Neuronal stem cell (in vitro differentiated cells): ENCODE data around the gene DIAPH2.

Source experiments
- DNase-seq: peaks from one replicate; pipeline ENCODE4 v3.0.0-alpha.2; 2013; ENCODE audit warnings: low spot score
- H2AFZ ChIP-seq: one replicate; pipeline ENCODE4 v1.6.1; 2013; ENCODE audit warnings: mild to moderate bottlenecking, low read length, inconsistent platforms
- H2AK5ac ChIP-seq: 2 replicates; pipeline ENCODE4 v1.6.1; 2013; ENCODE audit warnings: low read depth, mild to moderate bottlenecking, inconsistent platforms, low read length, moderate library complexity, mixed read lengths
- H2BK120ac ChIP-seq: 2 replicates; pipeline ENCODE4 v1.6.1; 2013; ENCODE audit warnings: low read depth, mild to moderate bottlenecking, inconsistent platforms, low read length, moderate library complexity, mixed read lengths
- H2BK12ac ChIP-seq: one replicate; pipeline ENCODE4 v1.6.1; 2013; ENCODE audit warnings: low read length, inconsistent platforms
- H2BK15ac ChIP-seq: 2 replicates; pipeline ENCODE4 v1.6.1; 2013; ENCODE audit warnings: mild to moderate bottlenecking, low read length, inconsistent platforms, mixed read lengths
- H2BK5ac ChIP-seq: one replicate; pipeline ENCODE4 v1.6.1; 2013; ENCODE audit warnings: inconsistent platforms, mild to moderate bottlenecking, low read length, moderate library complexity
- H3K14ac ChIP-seq: one replicate; pipeline ENCODE4 v1.6.1; 2013; ENCODE audit warnings: low read length, inconsistent platforms
- H3K18ac ChIP-seq: 2 replicates; pipeline ENCODE4 v1.6.1; 2013; ENCODE audit warnings: low read length, inconsistent platforms
- H3K23ac ChIP-seq: 2 replicates; pipeline ENCODE4 v1.6.1; 2013; ENCODE audit warnings: low read depth, mild to moderate bottlenecking, mixed read lengths, low read length, inconsistent platforms; ENCODE audit not compliant: poor library complexity
- H3K27ac ChIP-seq: replicated peaks from 3 replicates; pipeline ENCODE4 v1.5.1; 2013; ENCODE audit warnings: low read length, inconsistent platforms
- H3K27me3 ChIP-seq, 3 experiments: 2 replicates each; pipeline ENCODE4 v1.6.1; 2013; ENCODE audit warnings: low read length in 3 of 3, mild to moderate bottlenecking in 2 of 3, inconsistent platforms in 1 of 3, low read depth in 1 of 3, mixed read lengths in 1 of 3, moderate library complexity in 1 of 3; ENCODE audit not compliant: control insufficient read depth in 3 of 3, insufficient read depth in 3 of 3
- H3K36me3 ChIP-seq, 2 donors: replicated peaks in 1 of 2; 2 replicates each; pipeline ENCODE4 v1.6.1; 2013; ENCODE audit warnings: low read length in 2 of 2; ENCODE audit not compliant: control insufficient read depth in 2 of 2, insufficient read depth in 2 of 2
- H3K4ac ChIP-seq: 2 replicates; pipeline ENCODE4 v1.6.1; 2013; ENCODE audit warnings: inconsistent platforms, mild to moderate bottlenecking, low read length, moderate library complexity
- H3K4me1 ChIP-seq, 2 donors: 1 replicate in 1 of 2; 2 replicates in 1 of 2; pipeline ENCODE4 v1.6.1; 2013; ENCODE audit warnings: low read length in 2 of 2, low read depth in 1 of 2; ENCODE audit not compliant: control insufficient read depth in 2 of 2, insufficient read depth in 1 of 2
- H3K4me2 ChIP-seq: one replicate; pipeline ENCODE4 v1.6.1; 2013; ENCODE audit warnings: mild to moderate bottlenecking, low read length, inconsistent platforms; ENCODE audit not compliant: insufficient read depth, poor library complexity, severe bottlenecking
- H3K4me3 ChIP-seq, 2 donors: 2 replicates each; pipeline ENCODE4 v1.5.1; 2013; ENCODE audit warnings: low read length in 2 of 2, mild to moderate bottlenecking in 2 of 2, inconsistent platforms in 1 of 2, moderate library complexity in 1 of 2
- H3K79me1 ChIP-seq: one replicate; pipeline ENCODE4 v1.6.1; 2013; ENCODE audit warnings: low read depth, mild to moderate bottlenecking, inconsistent platforms, low read length, moderate library complexity
- H3K9ac ChIP-seq: one replicate; pipeline ENCODE4 v1.6.1; 2013; ENCODE audit warnings: mild to moderate bottlenecking, low read depth, low read length, inconsistent platforms; ENCODE audit not compliant: poor library complexity
- H3K9me3 ChIP-seq, 2 donors: replicated peaks in 1 of 2; 2 replicates each; pipeline versions ENCODE3 to v1.6.1; 2013; ENCODE audit warnings: low read length in 2 of 2, mild to moderate bottlenecking in 2 of 2, inconsistent platforms in 1 of 2, low read depth in 1 of 2, mixed read lengths in 1 of 2, moderate library complexity in 1 of 2; ENCODE audit not compliant: control insufficient read depth in 2 of 2, insufficient read depth in 1 of 2
- H4K8ac ChIP-seq: one replicate; pipeline ENCODE4 v1.6.1; 2013; ENCODE audit warnings: low read depth, mild to moderate bottlenecking, inconsistent platforms, low read length, moderate library complexity
- H4K91ac ChIP-seq: one replicate; pipeline ENCODE4 v1.6.1; 2013; ENCODE audit warnings: low read length, low read depth, mild to moderate bottlenecking, inconsistent platforms; ENCODE audit not compliant: poor library complexity
- WGBS, 2 donors: extraction: QIAGEN DNeasy Blood & Tissue Kit; methylation state at CpG; one replicate each; pipeline ENCODE4 v1.1.7; 2013; ENCODE audit warnings: missing lambda C conversion rate in 2 of 2, mixed read lengths in 1 of 2; ENCODE audit not compliant: insufficient read length in 2 of 2, insufficient replicate concordance in 1 of 2; ENCODE audit errors: extremely low coverage in 2 of 2; 5-methylcytosine and 5-hydroxymethylcytosine counted together

DIAPH2 gene

GRCh38 chrX:97587171-97587570, 902.5 kb downstream of the DIAPH2 start:
- no peak overlapping the region for H3K9ac ChIP-seq
- H3K14ac ChIP-seq: no peak overlapping the region
- no peak overlapping the region for H4K8ac ChIP-seq
- H3K4me2 ChIP-seq: no peak overlapping the region
- H2AK5ac ChIP-seq: no peak overlapping the region
- no peak overlapping the region for H3K27ac ChIP-seq
- H2AFZ ChIP-seq: no peak overlapping the region
- WGBS, 2 donors: no CpG with 5 or more reads among the region's 5 CpGs
- no peak overlapping the region for H3K18ac ChIP-seq
- no peaks in the 10 kb centered on the region for H3K27me3 ChIP-seq
- H2BK12ac ChIP-seq: no peak overlapping the region
- no peak overlapping the region for H4K91ac ChIP-seq
- no peak overlapping the region for H3K4me3 ChIP-seq
- H2BK15ac ChIP-seq: no peak overlapping the region
- no peak overlapping the region for H2BK120ac ChIP-seq
- no peak overlapping the region for H3K23ac ChIP-seq
- H3K36me3 ChIP-seq: no peaks in the 10 kb centered on the region
- H3K79me1 ChIP-seq: no peaks in the 10 kb centered on the region
- no peaks in the 10 kb centered on the region for H3K4me1 ChIP-seq
- H2BK5ac ChIP-seq: no peak overlapping the region
- no peak overlapping the region for H3K4ac ChIP-seq
- no peaks in the 10 kb centered on the region for H3K9me3 ChIP-seq
- no peak for DNase-seq

GRCh38 chrX:97594646-97595224, 910.1 kb downstream of the DIAPH2 start:
- no peak for DNase-seq
- Histone ChIP-seq H3K4ac (no peak overlapping the region), H2BK120ac (no peak overlapping the region), H3K9me3 (peaks cover 0 to 5% of the 10 kb centered on the region in 2 donors), H3K27me3 (no peaks in the 10 kb centered on the region), H2AFZ (no peak overlapping the region), H2BK12ac (no peak overlapping the region), H3K23ac (no peak overlapping the region), H4K8ac (no peak overlapping the region), H3K4me3 (no peak overlapping the region), H2BK15ac (no peak overlapping the region), H2BK5ac (no peak overlapping the region), H3K79me1 (no peaks in the 10 kb centered on the region), H2AK5ac (no peak overlapping the region), H3K9ac (no peak overlapping the region), H3K14ac (no peak overlapping the region), H4K91ac (no peak overlapping the region), H3K36me3 (no peaks in the 10 kb centered on the region), H3K4me1 (peaks cover 0 to 1% of the 10 kb centered on the region in 2 donors), H3K4me2 (no peak overlapping the region), H3K18ac (no peak overlapping the region), H3K27ac (no peak overlapping the region)
- WGBS, 2 donors: no CpG with 5 or more reads among the region's 7 CpGs

GRCh38 chrX:97597954-97598353, 913.3 kb downstream of the DIAPH2 start:
- Histone ChIP-seq H2BK12ac (no peak overlapping the region), H3K23ac (no peak overlapping the region), H3K4me3 (no peak overlapping the region), H3K4me2 (no peak overlapping the region), H4K8ac (no peak overlapping the region), H3K14ac (no peak overlapping the region), H3K18ac (no peak overlapping the region), H3K9me3 (peaks cover 0 to 5% of the 10 kb centered on the region in 2 donors), H2BK120ac (no peak overlapping the region), H3K36me3 (no peaks in the 10 kb centered on the region), H3K27me3 (no peaks in the 10 kb centered on the region), H3K4ac (no peak overlapping the region), H2BK15ac (no peak overlapping the region), H3K4me1 (peaks cover 0 to 1% of the 10 kb centered on the region in 2 donors), H3K27ac (no peak overlapping the region), H4K91ac (no peak overlapping the region), H3K79me1 (no peaks in the 10 kb centered on the region), H3K9ac (no peak overlapping the region), H2BK5ac (no peak overlapping the region), H2AFZ (peak overlapping the region; percentile 51), H2AK5ac (no peak overlapping the region)
- DNase-seq: no peak
- no CpG with 5 or more reads among the region's 6 CpGs for WGBS, 2 donors

- no peak overlapping the region for H3K4ac ChIP-seq
- H3K27ac ChIP-seq: no peak overlapping the region
- H3K14ac ChIP-seq: no peak overlapping the region
- H3K4me1 ChIP-seq: peaks cover 0 to 1% of the 10 kb centered on the region in 2 donors
- no CpG with 5 or more reads among the region's 3 CpGs for WGBS, 2 donors
- H3K23ac ChIP-seq: no peak overlapping the region
- H4K91ac ChIP-seq: no peak overlapping the region
- no peak overlapping the region for H2BK12ac ChIP-seq
- H4K8ac ChIP-seq: no peak overlapping the region
- no peak overlapping the region for H3K18ac ChIP-seq
- no peak for DNase-seq
- H3K27me3 ChIP-seq: no peaks in the 10 kb centered on the region
- no peak overlapping the region for H2BK15ac ChIP-seq
- no peak overlapping the region for H2BK120ac ChIP-seq
- no peak overlapping the region for H2AK5ac ChIP-seq
- H3K4me2 ChIP-seq: no peak overlapping the region
- no peak overlapping the region for H3K9ac ChIP-seq
- no peaks in the 10 kb centered on the region for H3K79me1 ChIP-seq
- H2AFZ ChIP-seq: no peak overlapping the region
- H3K9me3 ChIP-seq: no peaks in the 10 kb centered on the region
- no peak overlapping the region for H3K4me3 ChIP-seq
- H3K36me3 ChIP-seq: no peaks in the 10 kb centered on the region
- H2BK5ac ChIP-seq: no peak overlapping the region
These were observed 918.0 kb downstream of the DIAPH2 start for GRCh38 chrX:97602465-97603258.
